Tibial nerve (tissue), 4 donors: Measurements from ENCODE around the gene METTL24.

Experiments
- CTCF ChIP-seq, 5 experiments: fragments of 200-600 bp in 3 of 5; fragments of 450-650 bp in 2 of 5; sonication (generic) in 3 of 5; IDR thresholded peaks; one replicate each; pipeline ENCODE4 v1.5.1; 2016 to 2019; ENCODE audit warnings: antibody characterized with exemption in 5 of 5, mild to moderate bottlenecking in 3 of 5, moderate library complexity in 2 of 5
- EP300 ChIP-seq, 2 donors: sonication (generic); formaldehyde crosslinking; IDR thresholded peaks; one replicate each; pipeline ENCODE4 v1.6.1; 2017; ENCODE audit warnings: antibody characterized with exemption in 2 of 2, mild to moderate bottlenecking in 1 of 2
- POLR2A ChIP-seq, 2 donors: fragments of 450-650 bp; IDR thresholded peaks; one replicate each; pipeline ENCODE4 v1.6.1; 2017; ENCODE audit warnings: antibody characterized with exemption in 2 of 2, mild to moderate bottlenecking in 2 of 2, moderate library complexity in 2 of 2

GRCh38 chr6:110390404-110390803, 32.3 kb upstream of the METTL24 start:
- no peak for TF ChIP-seq POLR2A (IDR thresholded peaks at IDR 0.05)
- TF ChIP-seq CTCF (IDR thresholded peaks at IDR 0.05) = no peak
- TF ChIP-seq EP300 (IDR thresholded peaks at IDR 0.05) = no peak
